Immature natural killer cell (primary cell): ENCODE data around the gene PCDHB16. TPM values are rescaled to one million over a fixed set of nuclear protein-coding genes. Genes with fewer than 3 reads are reported as not detected.
"Not testable (repeated sequence)": the region's sequence is repeated elsewhere in the genome, so short reads cannot be mapped to it uniquely, and the experiment has no call there.

Source experiments
- DNase-seq, 3 donors: peaks; one replicate each; pipeline ENCODE4 v3.0.0; 2022; ENCODE audit warnings: mixed read lengths in 1 of 3
- H3K27ac Mint-ChIP-seq, 6 donors: one replicate each; pipeline ENCODE4 v1.8.0; 2020; ENCODE audit warnings: mixed read lengths in 6 of 6, mild to moderate bottlenecking in 5 of 6, inconsistent platforms in 4 of 6, moderate library complexity in 3 of 6
- H3K27me3 Mint-ChIP-seq, 3 donors: one replicate each; pipeline ENCODE4 v1.8.0; 2020 to 2021; ENCODE audit warnings: low read depth in 3 of 3, mild to moderate bottlenecking in 3 of 3, mixed read lengths in 3 of 3, moderate library complexity in 3 of 3, inconsistent platforms in 1 of 3
- H3K36me3 Mint-ChIP-seq, 3 donors: one replicate each; pipeline ENCODE4 v1.8.0; 2020; ENCODE audit warnings: mixed read lengths in 3 of 3, inconsistent platforms in 2 of 3, mild to moderate bottlenecking in 2 of 3
- H3K4me1 Mint-ChIP-seq, 2 donors: one replicate each; pipeline ENCODE4 v1.8.0; 2020; ENCODE audit warnings: inconsistent platforms in 2 of 2, mild to moderate bottlenecking in 2 of 2, mixed read lengths in 2 of 2, moderate library complexity in 1 of 2
- H3K4me3 Mint-ChIP-seq, 5 donors: one replicate each; pipeline ENCODE4 v1.8.0; 2020; ENCODE audit warnings: mild to moderate bottlenecking in 5 of 5, mixed read lengths in 5 of 5, inconsistent platforms in 3 of 5, moderate library complexity in 3 of 5
- H3K9me3 Mint-ChIP-seq, 6 donors: one replicate each; pipeline ENCODE4 v1.8.0; 2020; ENCODE audit warnings: mild to moderate bottlenecking in 6 of 6, mixed read lengths in 6 of 6, inconsistent platforms in 4 of 6, moderate library complexity in 3 of 6
- polyA plus RNA-seq, 3 donors: library from polyadenylated mRNA; unstranded; fragments of 300-500 nt; fragmentation: Illumina TruSeq; gene quantifications; one replicate each; pipeline ENCODE4 v1.2.3, GENCODE V29; 2021

PCDHB16 gene
- polyA plus RNA-seq, 3 donors from 2014 or later: not detected

- H3K4me1 Mint-ChIP-seq, H3K4me3 Mint-ChIP-seq, H3K36me3 Mint-ChIP-seq, H3K27ac Mint-ChIP-seq, DNase-seq: not testable (repeated sequence)
- Mint-ChIP-seq H3K9me3 (peaks cover 13 to 75% (median 38%) of the 10 kb centered on the region in 6 donors), H3K27me3 (peaks cover 4 to 25% (median 12%) of the 10 kb centered on the region in 3 donors)
These were observed 12.1 kb downstream of the PCDHB16 start for GRCh38 chr5:141194332-141194731.

DNA sequence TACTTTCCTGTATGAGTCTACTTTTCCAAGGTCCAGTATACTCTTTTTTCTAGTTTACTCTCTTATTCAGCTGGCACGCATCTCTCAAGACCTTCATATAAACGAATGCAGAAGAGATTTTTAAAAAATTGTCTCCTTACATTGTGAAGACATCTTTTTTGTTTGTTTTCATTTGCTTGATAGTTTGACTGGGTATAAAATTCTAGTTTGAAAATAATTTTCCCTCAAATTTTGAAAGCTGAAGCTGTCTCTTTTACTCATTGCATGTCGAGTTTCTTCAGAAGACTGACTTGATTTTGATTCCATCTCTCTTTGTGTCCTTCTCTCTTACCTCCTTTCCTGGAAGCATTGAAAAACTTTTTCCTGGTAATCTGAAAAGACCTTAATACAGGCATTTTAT, 14.2 kb downstream of the PCDHB16 start:
- H3K9me3 Mint-ChIP-seq: peaks cover 22 to 76% (median 41%) of the 10 kb centered on the region in 6 donors
- peaks cover 0 to 1% of the 10 kb centered on the region in 2 donors for H3K4me1 Mint-ChIP-seq
- no peak for DNase-seq
- peaks cover 4 to 21% (median 8%) of the 10 kb centered on the region in 3 donors for H3K27me3 Mint-ChIP-seq
- no peak overlapping the region for H3K4me3 Mint-ChIP-seq
- no peak overlapping the region for H3K27ac Mint-ChIP-seq
- H3K36me3 Mint-ChIP-seq: peaks cover 0 to 14% (median 9%) of the 10 kb centered on the region in 3 donors

DNA sequence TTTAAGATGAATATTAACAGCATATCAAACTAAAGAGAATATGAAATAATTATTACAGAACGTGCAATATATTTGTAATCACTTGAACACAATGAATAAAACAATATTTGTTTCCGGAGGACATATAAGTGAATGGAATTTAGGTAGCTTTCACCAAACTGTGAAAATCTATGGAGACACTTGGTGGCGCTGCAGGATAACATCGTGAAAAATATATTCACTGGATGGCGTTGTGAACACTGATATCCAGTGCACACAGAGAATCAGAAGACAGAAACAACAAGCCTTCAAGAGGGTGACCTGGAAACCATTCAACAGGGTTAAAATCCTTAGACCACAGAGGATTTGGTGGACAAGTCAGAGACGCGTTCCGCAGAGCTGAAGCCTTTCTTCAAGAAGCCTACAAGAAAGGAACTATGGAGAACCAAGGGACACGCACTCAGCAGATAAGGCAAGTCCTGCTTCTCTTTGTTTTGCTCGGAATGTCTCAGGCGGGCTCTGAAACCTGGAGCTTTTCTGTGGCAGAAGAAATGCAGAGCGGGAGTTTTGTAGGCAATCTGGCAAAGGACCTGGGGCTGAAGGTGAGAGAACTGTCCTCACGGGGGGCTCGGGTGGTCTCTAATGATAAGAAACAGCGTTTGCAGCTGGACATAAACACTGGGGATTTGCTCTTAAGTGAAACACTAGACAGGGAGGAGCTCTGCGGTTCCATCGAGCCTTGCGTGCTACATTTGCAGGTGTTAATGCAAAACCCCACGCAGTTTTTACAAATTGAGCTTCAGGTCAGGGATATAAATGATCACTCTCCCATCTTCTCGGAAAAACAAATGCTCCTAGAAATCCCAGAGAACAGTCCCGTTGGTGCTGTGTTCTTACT, 17.4 kb downstream of the PCDHB16 start, which contains the start of gene PCDHB11:
TSS of gene PCDHB11 (plus strand) at position 269 of the 877 bp plus-strand sequence. CDS start at position 417, 148 bp downstream.
- Mint-ChIP-seq H3K36me3 (peaks cover 0 to 8% (median 6%) of the 10 kb centered on the region in 3 donors), H3K27me3 (peaks cover 2 to 21% (median 5%) of the 10 kb centered on the region in 3 donors), H3K27ac (no peak within 1 kb of the TSS), H3K4me3 (no peak within 1 kb of the TSS), H3K4me1 (no peaks in the 10 kb centered on the region), H3K9me3 (peaks cover 15 to 66% (median 30%) of the 10 kb centered on the region in 6 donors)
- no peak for DNase-seq

DNA sequence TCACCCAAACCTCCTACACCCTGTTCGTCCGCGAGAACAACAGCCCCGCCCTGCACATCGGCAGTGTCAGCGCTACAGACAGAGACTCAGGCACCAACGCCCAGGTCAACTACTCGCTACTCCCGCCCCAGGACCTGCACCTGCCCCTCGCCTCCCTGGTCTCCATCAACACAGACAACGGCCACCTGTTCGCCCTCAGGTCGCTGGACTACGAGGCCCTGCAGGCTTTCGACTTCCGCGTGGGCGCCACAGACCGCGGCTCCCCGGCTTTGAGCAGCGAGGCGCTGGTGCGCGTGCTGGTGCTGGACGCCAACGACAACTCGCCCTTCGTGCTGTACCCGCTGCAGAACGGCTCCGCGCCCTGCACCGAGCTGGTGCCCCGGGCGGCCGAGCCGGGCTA, 18.9 kb downstream of the PCDHB16 start:
- H3K9me3 Mint-ChIP-seq: peaks cover 13 to 68% (median 27%) of the 10 kb centered on the region in 6 donors
- not testable (repeated sequence) for H3K4me3 Mint-ChIP-seq, H3K4me1 Mint-ChIP-seq, DNase-seq, H3K36me3 Mint-ChIP-seq, H3K27ac Mint-ChIP-seq
- peaks cover 0 to 23% (median 8%) of the 10 kb centered on the region in 3 donors for H3K27me3 Mint-ChIP-seq

DNA sequence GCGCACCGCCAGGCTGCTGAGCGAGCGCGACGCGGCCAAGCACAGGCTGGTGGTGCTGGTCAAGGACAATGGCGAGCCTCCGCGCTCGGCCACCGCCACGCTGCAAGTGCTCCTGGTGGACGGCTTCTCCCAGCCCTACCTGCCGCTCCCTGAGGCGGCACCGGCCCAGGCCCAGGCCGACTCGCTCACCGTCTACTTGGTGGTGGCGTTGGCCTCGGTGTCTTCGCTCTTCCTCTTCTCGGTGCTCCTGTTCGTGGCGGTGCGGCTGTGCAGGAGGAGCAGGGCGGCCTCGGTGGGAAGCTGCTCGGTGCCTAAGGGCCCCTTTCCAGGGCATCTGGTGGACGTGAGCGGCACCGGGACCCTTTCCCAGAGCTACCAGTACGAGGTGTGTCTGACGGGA, 19.5 kb downstream of the PCDHB16 start:
- H3K36me3 Mint-ChIP-seq, H3K4me3 Mint-ChIP-seq, DNase-seq, H3K4me1 Mint-ChIP-seq, H3K27ac Mint-ChIP-seq: not testable (repeated sequence)
- H3K9me3 Mint-ChIP-seq: peaks cover 9 to 63% (median 23%) of the 10 kb centered on the region in 6 donors
- peaks cover 0 to 26% (median 8%) of the 10 kb centered on the region in 3 donors for H3K27me3 Mint-ChIP-seq

GRCh38 chr5:141208478-141208877, 26.3 kb downstream of the PCDHB16 start, which contains the start of gene PCDHB12:
TSS of gene PCDHB12 (plus strand) at chr5:141208719. CDS start at chr5:141208908, 189 bp downstream.
- Mint-ChIP-seq H3K27me3 (peaks cover 5 to 28% (median 12%) of the 10 kb centered on the region in 3 donors), H3K27ac (no peak within 1 kb of the TSS), H3K4me1 (no peaks in the 10 kb centered on the region), H3K4me3 (no peak within 1 kb of the TSS), H3K9me3 (peaks cover 6 to 35% (median 9%) of the 10 kb centered on the region in 6 donors), H3K36me3 (no peaks in the 10 kb centered on the region)
- DNase-seq: no peak

DNA sequence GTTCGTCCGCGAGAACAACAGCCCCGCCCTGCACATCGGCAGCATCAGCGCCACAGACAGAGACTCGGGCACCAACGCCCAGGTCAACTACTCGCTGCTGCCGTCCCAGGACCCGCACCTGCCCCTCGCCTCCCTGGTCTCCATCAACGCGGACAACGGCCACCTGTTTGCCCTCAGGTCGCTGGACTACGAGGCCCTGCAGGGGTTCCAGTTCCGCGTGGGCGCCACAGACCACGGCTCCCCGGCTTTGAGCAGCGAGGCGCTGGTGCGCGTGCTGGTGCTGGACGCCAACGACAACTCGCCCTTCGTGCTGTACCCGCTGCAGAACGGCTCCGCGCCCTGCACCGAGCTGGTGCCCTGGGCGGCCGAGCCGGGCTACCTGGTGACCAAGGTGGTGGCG, 28.1 kb downstream of the PCDHB16 start:
- not testable (repeated sequence) for H3K4me1 Mint-ChIP-seq, H3K36me3 Mint-ChIP-seq, H3K27ac Mint-ChIP-seq, H3K4me3 Mint-ChIP-seq, DNase-seq
- Mint-ChIP-seq H3K9me3 (peaks cover 5 to 43% (median 11%) of the 10 kb centered on the region in 6 donors), H3K27me3 (peaks cover 5 to 25% (median 14%) of the 10 kb centered on the region in 3 donors)

GRCh38 chr5:141210849-141211248, 28.7 kb downstream of the PCDHB16 start:
- not testable (repeated sequence) for H3K4me3 Mint-ChIP-seq

DNA sequence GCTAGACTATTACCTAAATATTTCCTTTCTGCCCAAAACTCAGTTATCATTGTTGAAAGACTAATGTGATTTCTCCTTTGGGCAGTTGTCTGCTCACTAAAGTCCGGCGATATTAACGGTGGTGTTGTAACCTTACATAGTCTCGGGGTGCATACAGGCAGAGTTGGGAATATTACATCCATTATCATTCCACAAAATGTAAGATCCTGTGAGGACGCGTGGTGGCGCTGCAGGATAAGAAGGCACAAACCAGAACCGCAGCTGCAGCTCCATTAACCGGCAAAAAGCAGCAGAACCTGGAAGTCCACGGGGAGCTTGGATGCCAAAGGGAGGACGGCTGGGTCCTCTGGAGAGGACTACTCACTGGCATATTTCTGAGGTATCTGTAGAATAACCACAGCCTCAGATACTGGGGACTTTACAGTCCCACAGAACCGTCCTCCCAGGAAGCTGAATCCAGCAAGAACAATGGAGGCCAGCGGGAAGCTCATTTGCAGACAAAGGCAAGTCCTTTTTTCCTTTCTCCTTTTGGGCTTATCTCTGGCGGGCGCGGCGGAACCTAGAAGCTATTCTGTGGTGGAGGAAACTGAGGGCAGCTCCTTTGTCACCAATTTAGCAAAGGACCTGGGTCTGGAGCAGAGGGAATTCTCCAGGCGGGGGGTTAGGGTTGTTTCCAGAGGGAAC, 31.6 kb downstream of the PCDHB16 start, which contains the start of gene PCDHB13:
TSS of gene PCDHB13 (plus strand) at position 264 of the 684 bp plus-strand sequence. CDS start at position 469, 205 bp downstream.
- DNase-seq: peak in 1 of 3 donors; percentile 6
- Mint-ChIP-seq H3K9me3 (peaks cover 7 to 50% (median 19%) of the 10 kb centered on the region in 6 donors), H3K4me3 (peak within 1 kb of the TSS in 1 of 5 donors; percentile 20), H3K27me3 (peaks cover 5 to 23% (median 14%) of the 10 kb centered on the region in 3 donors)
- H3K4me1 Mint-ChIP-seq, H3K36me3 Mint-ChIP-seq, H3K27ac Mint-ChIP-seq: not testable (repeated sequence)

More at GRCh38 chr5:141210849-141211248, 28.7 kb downstream of the PCDHB16 start:
- H3K4me1 Mint-ChIP-seq, DNase-seq, H3K36me3 Mint-ChIP-seq, H3K27ac Mint-ChIP-seq: not testable (repeated sequence)
- H3K9me3 Mint-ChIP-seq: peaks cover 5 to 39% (median 11%) of the 10 kb centered on the region in 6 donors
- peaks cover 5 to 25% (median 12%) of the 10 kb centered on the region in 3 donors for H3K27me3 Mint-ChIP-seq

DNA sequence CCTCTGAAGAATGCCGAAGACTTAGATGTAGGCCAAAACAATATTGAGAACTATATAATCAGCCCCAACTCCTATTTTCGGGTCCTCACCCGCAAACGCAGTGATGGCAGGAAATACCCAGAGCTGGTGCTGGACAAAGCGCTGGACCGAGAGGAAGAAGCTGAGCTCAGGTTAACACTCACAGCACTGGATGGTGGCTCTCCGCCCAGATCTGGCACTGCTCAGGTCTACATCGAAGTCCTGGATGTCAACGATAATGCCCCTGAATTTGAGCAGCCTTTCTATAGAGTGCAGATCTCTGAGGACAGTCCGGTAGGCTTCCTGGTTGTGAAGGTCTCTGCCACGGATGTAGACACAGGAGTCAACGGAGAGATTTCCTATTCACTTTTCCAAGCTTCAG, 32.4 kb downstream of the PCDHB16 start:
- not testable (repeated sequence) for DNase-seq, H3K36me3 Mint-ChIP-seq, H3K27ac Mint-ChIP-seq, H3K4me1 Mint-ChIP-seq
- peaks cover 7 to 52% (median 18%) of the 10 kb centered on the region in 6 donors for H3K9me3 Mint-ChIP-seq
- peak overlapping the region in 1 of 5 donors; percentile 20 for H3K4me3 Mint-ChIP-seq
- peaks cover 5 to 20% (median 10%) of the 10 kb centered on the region in 3 donors for H3K27me3 Mint-ChIP-seq

GRCh38 chr5:141215504-141215903, 33.3 kb downstream of the PCDHB16 start:
- Mint-ChIP-seq H3K9me3 (peaks cover 7 to 50% (median 16%) of the 10 kb centered on the region in 6 donors), H3K27me3 (peaks cover 5 to 15% (median 8%) of the 10 kb centered on the region in 3 donors)
- DNase-seq, H3K36me3 Mint-ChIP-seq, H3K27ac Mint-ChIP-seq, H3K4me1 Mint-ChIP-seq, H3K4me3 Mint-ChIP-seq: not testable (repeated sequence)

- Mint-ChIP-seq H3K9me3 (peaks cover 4 to 50% (median 15%) of the 10 kb centered on the region in 6 donors), H3K27me3 (peaks cover 5 to 15% (median 8%) of the 10 kb centered on the region in 3 donors)
- not testable (repeated sequence) for DNase-seq, H3K27ac Mint-ChIP-seq, H3K4me1 Mint-ChIP-seq, H3K36me3 Mint-ChIP-seq, H3K4me3 Mint-ChIP-seq
These were observed 33.8 kb downstream of the PCDHB16 start for GRCh38 chr5:141216035-141216434.

- no peak within 1 kb of the TSS for H3K27ac Mint-ChIP-seq
- no peaks in the 10 kb centered on the region for H3K4me1 Mint-ChIP-seq
- peaks cover 0 to 23% (median 11%) of the 10 kb centered on the region in 3 donors for H3K27me3 Mint-ChIP-seq
- H3K9me3 Mint-ChIP-seq: peaks cover 4 to 31% (median 18%) of the 10 kb centered on the region in 6 donors
- peak in 1 of 3 donors; percentile 3 for DNase-seq
- peaks cover 0 to under 1% (median 0%) of the 10 kb centered on the region in 3 donors for H3K36me3 Mint-ChIP-seq
- peak within 1 kb of the TSS in 1 of 5 donors; percentile 21 for H3K4me3 Mint-ChIP-seq
These were observed 41.1 kb downstream of the PCDHB16 start, which contains the start of gene PCDHB14 for GRCh38 chr5:141223112-141223783. TSS of gene PCDHB14 (plus strand) at chr5:141223343. CDS start at chr5:141223506, 163 bp downstream.
